Measurements from ENCODE around the gene AGBL2. TPM values are rescaled to one million over a fixed set of nuclear protein-coding genes. Genes with fewer than 3 reads are reported as not detected.
"Not testable (repeated sequence)": the region's sequence is repeated elsewhere in the genome, so short reads cannot be mapped to it uniquely, and the experiment has no call there.

The AGBL2 gene
- 10 to 100 TPM in 1 of 4 donors, 1 to 10 TPM in 3; 4.5 to 14.1 (median 8.6) TPM for polyA plus RNA-seq (ENCODE audit: insufficient read length in 4 of 4)

GRCh38 chr11:47715082-47715669, at the start of gene AGBL2:
TSS of gene AGBL2 (minus strand) at chr11:47715369. CDS start at chr11:47714650, 719 bp downstream.
- peak; percentile 24 to 45 (median 38) for DNase-seq (ENCODE audit: low read depth in 4 of 4, low spot score in 3 of 4)

GRCh38 chr11:47759291-47759690, 44.1 kb upstream of the AGBL2 start:
- DNase-seq (ENCODE audit: low read depth in 4 of 4, low spot score in 3 of 4): not testable (repeated sequence)

GRCh38 chr11:47756208-47756607, 41.0 kb upstream of the AGBL2 start:
- DNase-seq (ENCODE audit: low read depth in 4 of 4, low spot score in 3 of 4): no peak

- DNase-seq (ENCODE audit: low read depth in 4 of 4, low spot score in 3 of 4): no peak
Measured at GRCh38 chr11:47750725-47751124, 35.6 kb upstream of the AGBL2 start.

GRCh38 chr11:47742494-47742893, 27.3 kb upstream of the AGBL2 start:
- not testable (repeated sequence) for DNase-seq (ENCODE audit: low read depth in 4 of 4, low spot score in 3 of 4)

- DNase-seq (ENCODE audit: low read depth in 4 of 4, low spot score in 3 of 4): not testable (repeated sequence)
Measured at GRCh38 chr11:47737817-47738216, 22.6 kb upstream of the AGBL2 start.

- DNase-seq (ENCODE audit: low read depth in 4 of 4, low spot score in 3 of 4): no peak
Measured at GRCh38 chr11:47732271-47732670, 17.1 kb upstream of the AGBL2 start.

GRCh38 chr11:47731475-47731874, 16.3 kb upstream of the AGBL2 start:
- DNase-seq (ENCODE audit: low read depth in 4 of 4, low spot score in 3 of 4): no peak

- DNase-seq (ENCODE audit: low read depth in 4 of 4, low spot score in 3 of 4): no peak
Measured at GRCh38 chr11:47726878-47727514, 11.8 kb upstream of the AGBL2 start.

- no peak for DNase-seq (ENCODE audit: low read depth in 4 of 4, low spot score in 3 of 4)
Measured at GRCh38 chr11:47726118-47726442, 10.9 kb upstream of the AGBL2 start.

- DNase-seq (ENCODE audit: low read depth in 4 of 4, low spot score in 3 of 4): no peak
Measured at GRCh38 chr11:47725442-47726117, 10.4 kb upstream of the AGBL2 start.

GRCh38 chr11:47724041-47724729, 9.0 kb upstream of the AGBL2 start:
- DNase-seq (ENCODE audit: low read depth in 4 of 4, low spot score in 3 of 4): no peak

GRCh38 chr11:47723041-47723440, 7.9 kb upstream of the AGBL2 start:
- no peak for DNase-seq (ENCODE audit: low read depth in 4 of 4, low spot score in 3 of 4)

GRCh38 chr11:47720651-47721050, 5.5 kb upstream of the AGBL2 start:
- no peak for DNase-seq (ENCODE audit: low read depth in 4 of 4, low spot score in 3 of 4)

- DNase-seq (ENCODE audit: low read depth in 4 of 4, low spot score in 3 of 4): no peak
Measured at GRCh38 chr11:47716692-47717091, 1.5 kb upstream of the AGBL2 start.

GRCh38 chr11:47714554-47715081, 551 bp downstream of the AGBL2 start:
- DNase-seq (ENCODE audit: low read depth in 4 of 4, low spot score in 3 of 4): no peak

GRCh38 chr11:47711816-47712215, 3.4 kb downstream of the AGBL2 start:
- DNase-seq (ENCODE audit: low read depth in 4 of 4, low spot score in 3 of 4): no peak

GRCh38 chr11:47711225-47711624, 3.9 kb downstream of the AGBL2 start:
- no peak for DNase-seq (ENCODE audit: low read depth in 4 of 4, low spot score in 3 of 4)

GRCh38 chr11:47707275-47707786, 7.8 kb downstream of the AGBL2 start:
- DNase-seq (ENCODE audit: low read depth in 4 of 4, low spot score in 3 of 4): not testable (repeated sequence)

- DNase-seq (ENCODE audit: low read depth in 4 of 4, low spot score in 3 of 4): no peak
Measured at GRCh38 chr11:47705721-47706120, 9.4 kb downstream of the AGBL2 start.

GRCh38 chr11:47691979-47692378, 23.2 kb downstream of the AGBL2 start:
- no peak for DNase-seq (ENCODE audit: low read depth in 4 of 4, low spot score in 3 of 4)

Measured in left renal pelvis (tissue), 4 donors.